ENCODE measurements around the gene PLEK.
"Not testable (repeated sequence)": the region's sequence is repeated elsewhere in the genome, so short reads cannot be mapped to it uniquely, and the experiment has no call there.

The PLEK gene

GRCh38 chr2:68391869-68392268 is 26.8 kb downstream of the PLEK start:
- no peaks in the 10 kb centered on the region for H3K36me3 ChIP-seq (ENCODE audit: insufficient read depth)
- no peaks in the 10 kb centered on the region for H4K20me1 ChIP-seq (ENCODE audit: insufficient read depth)
- no peak overlapping the region for H3K4me3 ChIP-seq (IDR thresholded peaks at IDR 0.05; ENCODE audit: insufficient read depth, low read depth, low read length)
- no peak overlapping the region for H3K9ac ChIP-seq
- no peak for TF ChIP-seq CTCF (conservative IDR thresholded peaks at IDR 0.05; ENCODE audit: low read depth, low read length)
- H3K27ac ChIP-seq, result no peak overlapping the region
- H3K27me3 ChIP-seq (ENCODE audit: insufficient read depth, low read depth), result no peaks in the 10 kb centered on the region
- no peak overlapping the region for H2AFZ ChIP-seq (ENCODE audit: low read depth)
- no peak overlapping the region for H3K4me2 ChIP-seq
- no peaks in the 10 kb centered on the region for H3K79me2 ChIP-seq (ENCODE audit: insufficient read depth, low read depth)
- H3K4me1 ChIP-seq (ENCODE audit: low read depth, poor library complexity, severe bottlenecking), result peaks cover 39% of the 10 kb centered on the region

- no peak for TF ChIP-seq CTCF (conservative IDR thresholded peaks at IDR 0.05; ENCODE audit: low read depth, low read length)
- Histone ChIP-seq H3K4me3 (IDR thresholded peaks at IDR 0.05; ENCODE audit: insufficient read depth, low read depth, low read length) (no peak overlapping the region), H3K27me3 (ENCODE audit: insufficient read depth, low read depth) (no peaks in the 10 kb centered on the region), H3K79me2 (ENCODE audit: insufficient read depth, low read depth) (no peaks in the 10 kb centered on the region), H3K27ac (no peak overlapping the region), H2AFZ (ENCODE audit: low read depth) (no peak overlapping the region), H3K4me2 (no peak overlapping the region), H3K36me3 (ENCODE audit: insufficient read depth) (no peaks in the 10 kb centered on the region), H3K9ac (no peak overlapping the region), H3K4me1 (ENCODE audit: low read depth, poor library complexity, severe bottlenecking) (no peaks in the 10 kb centered on the region), H4K20me1 (ENCODE audit: insufficient read depth) (no peaks in the 10 kb centered on the region)
Measured at GRCh38 chr2:68396093-68396492, 31.0 kb downstream of the PLEK start.

- not testable (repeated sequence) for H4K20me1 ChIP-seq (ENCODE audit: insufficient read depth); H3K4me3 ChIP-seq (IDR thresholded peaks at IDR 0.05; ENCODE audit: insufficient read depth, low read depth, low read length); H3K9ac ChIP-seq; H2AFZ ChIP-seq (ENCODE audit: low read depth); H3K27ac ChIP-seq; H3K27me3 ChIP-seq (ENCODE audit: insufficient read depth, low read depth); H3K4me2 ChIP-seq; H3K4me1 ChIP-seq (ENCODE audit: low read depth, poor library complexity, severe bottlenecking); H3K79me2 ChIP-seq (ENCODE audit: insufficient read depth, low read depth); H3K36me3 ChIP-seq (ENCODE audit: insufficient read depth)
Measured at GRCh38 chr2:68397704-68398263, 32.7 kb downstream of the PLEK start.

GRCh38 chr2:68403199-68403644 is 38.1 kb downstream of the PLEK start:
- Histone ChIP-seq H3K36me3 (ENCODE audit: insufficient read depth) (no peaks in the 10 kb centered on the region), H3K4me3 (IDR thresholded peaks at IDR 0.05; ENCODE audit: insufficient read depth, low read depth, low read length) (no peak overlapping the region), H3K27ac (no peak overlapping the region), H3K4me2 (no peak overlapping the region), H3K79me2 (ENCODE audit: insufficient read depth, low read depth) (no peaks in the 10 kb centered on the region), H3K9ac (no peak overlapping the region), H4K20me1 (ENCODE audit: insufficient read depth) (no peaks in the 10 kb centered on the region), H3K27me3 (ENCODE audit: insufficient read depth, low read depth) (no peaks in the 10 kb centered on the region), H2AFZ (ENCODE audit: low read depth) (no peak overlapping the region), H3K4me1 (ENCODE audit: low read depth, poor library complexity, severe bottlenecking) (peaks cover 6% of the 10 kb centered on the region)
- TF ChIP-seq CTCF (conservative IDR thresholded peaks at IDR 0.05; ENCODE audit: low read depth, low read length), result no peak

GRCh38 chr2:68404164-68404563 is 39.1 kb downstream of the PLEK start:
- H3K4me3 ChIP-seq (IDR thresholded peaks at IDR 0.05; ENCODE audit: insufficient read depth, low read depth, low read length), result no peak overlapping the region
- H2AFZ ChIP-seq (ENCODE audit: low read depth), result no peak overlapping the region
- no peaks in the 10 kb centered on the region for H4K20me1 ChIP-seq (ENCODE audit: insufficient read depth)
- no peaks in the 10 kb centered on the region for H3K36me3 ChIP-seq (ENCODE audit: insufficient read depth)
- H3K4me1 ChIP-seq (ENCODE audit: low read depth, poor library complexity, severe bottlenecking), result peaks cover 6% of the 10 kb centered on the region
- TF ChIP-seq CTCF (conservative IDR thresholded peaks at IDR 0.05; ENCODE audit: low read depth, low read length), result no peak
- no peak overlapping the region for H3K27ac ChIP-seq
- H3K27me3 ChIP-seq (ENCODE audit: insufficient read depth, low read depth), result no peaks in the 10 kb centered on the region
- H3K9ac ChIP-seq, result no peak overlapping the region
- no peak overlapping the region for H3K4me2 ChIP-seq
- H3K79me2 ChIP-seq (ENCODE audit: insufficient read depth, low read depth), result no peaks in the 10 kb centered on the region

Measured in KMS-11 (cell line).